Activated T-cell treated with anti-CD3 and anti-CD28 coated beads for 4 hours (primary cell): ENCODE measurements around the gene SUPT20HL1.

Experiments
- DNase-seq: peaks from one replicate; pipeline ENCODE4 v3.0.0-alpha.2; 2020

SUPT20HL1 gene

GRCh38 chrX:24405959-24406358 is 45.5 kb downstream of the SUPT20HL1 start:
- no peak for DNase-seq
